SK-N-SH (cell line): ENCODE data around the gene GSG1. TPM values are rescaled to one million over a fixed set of nuclear protein-coding genes. Genes with fewer than 3 reads are reported as not detected.

Source experiments
- CTCF ChIA-PET: fragments of 300-600, 350-600 bp; formaldehyde crosslinking; extraction: SDS; loops from one replicate; lab custom pipeline; 2021; lab: Yijun Ruan, JAX
- POLR2A ChIA-PET: fragments of 350-600 bp; sonication (Branson Sonifier 250); formaldehyde crosslinking; extraction: SDS; loops from one replicate; lab custom pipeline; 2020; ENCODE audit warnings: antibody characterized with exemption, inconsistent platforms; lab: Yijun Ruan, JAX
- DNase-seq: peaks from one replicate; pipeline ENCODE4 v3.0.0; 2012
- H2AFZ ChIP-seq: fragments of 200-600 bp; sonication (generic); 2 replicates; pipeline ENCODE4 v1.8.1; 2016; ENCODE audit warnings: antibody characterized with exemption, mild to moderate bottlenecking, low read depth
- H3F3A ChIP-seq: fragments of 200-600 bp; sonication (generic); replicated peaks from 2 replicates; pipeline ENCODE3; 2016; ENCODE audit warnings: antibody characterized with exemption, mild to moderate bottlenecking; ENCODE audit not compliant: insufficient read depth
- H3K27ac ChIP-seq, 2 experiments: fragments of 200-500 bp in 1 of 2; fragments of 200-600 bp in 1 of 2; sonication (Bioruptor generic) in 1 of 2; sonication (generic), shearing (Covaris generic) in 1 of 2; 2 replicates each; pipeline versions ENCODE4 v1.5.1 to v1.6.1; 2014 to 2016; ENCODE audit warnings: low read depth in 2 of 2, inconsistent platforms in 1 of 2, low read length in 1 of 2, mild to moderate bottlenecking in 1 of 2, mixed read lengths in 1 of 2
- H3K27me3 ChIP-seq: fragments of 200-600 bp; sonication (generic), shearing (Covaris generic); 2 replicates; pipeline ENCODE4 v1.6.1; 2016; ENCODE audit warnings: mixed run types; ENCODE audit not compliant: insufficient read depth
- H3K36me3 ChIP-seq, 2 experiments: fragments of 200-500 bp in 1 of 2; fragments of 200-600 bp in 1 of 2; sonication (Bioruptor generic) in 1 of 2; sonication (generic) in 1 of 2; replicated peaks in 1 of 2; 2 replicates each; pipeline versions ENCODE3 to v1.5.1; 2014 to 2016; ENCODE audit warnings: low read length in 1 of 2, mild to moderate bottlenecking in 1 of 2; ENCODE audit not compliant: insufficient read depth in 2 of 2, control insufficient read depth in 1 of 2
- H3K4me1 ChIP-seq, 2 experiments: fragments of 200-500 bp in 1 of 2; fragments of 200-600 bp in 1 of 2; sonication (Bioruptor generic) in 1 of 2; sonication (generic), shearing (Covaris generic) in 1 of 2; 2 replicates each; pipeline versions ENCODE4 v1.5.1 to v1.6.1; 2014 to 2016; ENCODE audit warnings: low read depth in 1 of 2, low read length in 1 of 2, mixed run types in 1 of 2; ENCODE audit not compliant: insufficient read depth in 2 of 2, control insufficient read depth in 1 of 2
- H3K4me2 ChIP-seq: fragments of 200-600 bp; sonication (generic), shearing (Covaris generic); 2 replicates; pipeline ENCODE4 v1.6.1; 2017; ENCODE audit warnings: mixed run types
- H3K4me3 ChIP-seq, 2 experiments: fragments of 200-500 bp in 1 of 2; fragments of 200-600 bp in 1 of 2; sonication (Bioruptor generic) in 1 of 2; sonication (generic), shearing (Covaris generic) in 1 of 2; 2 replicates each; pipeline versions ENCODE4 v1.5.1 to v1.8.1; 2014 to 2016; ENCODE audit warnings: low read depth in 2 of 2, inconsistent platforms in 1 of 2, low read length in 1 of 2, mild to moderate bottlenecking in 1 of 2, mixed read lengths in 1 of 2, moderate library complexity in 1 of 2
- H3K79me2 ChIP-seq: fragments of 200-600 bp; sonication (generic); 2 replicates; pipeline ENCODE4 v1.8.1; 2017; ENCODE audit warnings: mild to moderate bottlenecking; ENCODE audit not compliant: insufficient read depth
- H3K9ac ChIP-seq: fragments of 200-600 bp; sonication (generic); 2 replicates; pipeline ENCODE4 v1.6.1; 2017; ENCODE audit warnings: mixed run types
- H3K9me2 ChIP-seq: fragments of 200-600 bp; sonication (generic); 2 replicates; pipeline ENCODE4 v1.6.1; 2017; ENCODE audit warnings: mixed run types
- H3K9me3 ChIP-seq: fragments of 200-600 bp; sonication (generic); 2 replicates; pipeline ENCODE4 v1.6.1; 2017; ENCODE audit warnings: mixed run types, mild to moderate bottlenecking, moderate library complexity
- H4K20me1 ChIP-seq: fragments of 200-600 bp; sonication (generic); 2 replicates; pipeline ENCODE4 v1.6.1; 2017; ENCODE audit warnings: mild to moderate bottlenecking, mixed run types; ENCODE audit not compliant: insufficient read depth
- CTCF ChIP-seq: fragments of 200-600 bp; sonication (generic); IDR thresholded peaks from 2 replicates; pipeline ENCODE4 v1.6.1; 2017; ENCODE audit warnings: antibody characterized with exemption, mild to moderate bottlenecking, moderate library complexity
- EZH2phosphoT487 ChIP-seq: fragments of 200-600 bp; sonication (generic); IDR thresholded peaks from 2 replicates; pipeline ENCODE4 v1.6.1; 2017; ENCODE audit warnings: low read depth, mixed run types, mild to moderate bottlenecking, antibody characterized with exemption, moderate library complexity, borderline replicate concordance
- FOXM1 ChIP-seq: IDR thresholded peaks from 2 replicates; pipeline ENCODE4 v1.4.0; 2012; ENCODE audit warnings: low read depth, mild to moderate bottlenecking
- GATA2 ChIP-seq: sonication (generic); formaldehyde crosslinking; IDR thresholded peaks from 2 replicates; pipeline ENCODE4 v1.5.0; 2020; ENCODE audit warnings: mild to moderate bottlenecking, missing genetic modification reagents
- NFIC ChIP-seq: IDR thresholded peaks from 2 replicates; pipeline ENCODE4 v1.4.0; 2012; ENCODE audit warnings: borderline replicate concordance
- PBX3 ChIP-seq: IDR thresholded peaks from 2 replicates; pipeline ENCODE4; 2012
- RCOR1 ChIP-seq: fragments of 150-350 bp; IDR thresholded peaks from 2 replicates; pipeline ENCODE4 v1.6.1; 2017; ENCODE audit warnings: antibody characterized with exemption, low read length
- RFX5 ChIP-seq: IDR thresholded peaks from 2 replicates; pipeline ENCODE4 v1.6.1; 2012; ENCODE audit warnings: mild to moderate bottlenecking, improper control_type of control experiment, low read length
- RXRA ChIP-seq: IDR thresholded peaks from 2 replicates; pipeline ENCODE4 v1.4.0; 2012; ENCODE audit warnings: low read depth, mild to moderate bottlenecking, borderline replicate concordance
- SMC3 ChIP-seq: IDR thresholded peaks from 2 replicates; pipeline ENCODE4 v1.6.1; 2012; ENCODE audit warnings: low read depth, low read length, improper control_type of control experiment
- TAF1 ChIP-seq: IDR thresholded peaks from 2 replicates; pipeline ENCODE4 v1.6.1; 2012; ENCODE audit warnings: low read depth, mild to moderate bottlenecking, low read length, moderate library complexity, borderline replicate concordance
- USF1 ChIP-seq: IDR thresholded peaks from 2 replicates; pipeline ENCODE4 v1.4.0; 2012; ENCODE audit warnings: low read depth, borderline replicate concordance
- WGBS: methylation state at CpG from one replicate; pipeline ENCODE4 v1.1.6; 2017; ENCODE audit warnings: low lambda C conversion rate; 5-methylcytosine and 5-hydroxymethylcytosine counted together
- polyA plus RNA-seq, 3 experiments: library from polyadenylated mRNA; depleted of rRNA; stranded (reverse); fragments of >200 nt; gene quantifications; 2 replicates each; pipeline ENCODE4 v1.2.3, GENCODE V29; 2012

Gene GSG1
- polyA plus RNA-seq, 1 of the 3 experiments (the other 2 are of a cell fraction): 0.39 TPM

DNA sequence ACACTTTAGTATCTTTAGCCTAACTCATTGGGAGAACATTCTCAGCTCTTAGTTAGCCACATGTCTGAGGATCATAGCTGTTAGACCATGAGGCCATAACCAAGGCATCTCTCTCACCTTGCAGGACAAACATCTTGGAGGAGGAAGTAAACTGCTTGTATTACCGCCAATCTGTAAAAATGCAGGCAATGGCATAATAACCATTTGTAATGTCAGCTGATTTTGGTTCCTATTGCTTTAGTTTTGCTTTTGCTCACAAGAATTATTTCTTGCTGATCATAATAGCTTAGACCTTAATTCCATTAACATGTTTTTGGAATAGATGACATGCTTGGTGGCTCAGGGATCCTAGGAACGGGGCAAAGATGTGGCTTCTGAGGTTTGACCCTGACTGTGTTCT, 16.4 kb upstream of the GSG1 start:
- Histone ChIP-seq H3K27me3 (no peaks in the 10 kb centered on the region), H2AFZ (no peak overlapping the region), H3K79me2 (no peaks in the 10 kb centered on the region), H3K4me2 (no peak overlapping the region), H3K9me3 (no peaks in the 10 kb centered on the region), H3F3A (no peaks in the 10 kb centered on the region), H3K9ac (no peak overlapping the region), H3K9me2 (no peaks in the 10 kb centered on the region), H3K4me3 (no peak overlapping the region), H4K20me1 (no peaks in the 10 kb centered on the region), H3K27ac (no peak overlapping the region), H3K4me1 (no peaks in the 10 kb centered on the region; a peak in 1 of 4 replicates), H3K36me3 (no peaks in the 10 kb centered on the region)
- 88% methylated on average over 2 of the region's 2 CpGs for WGBS
- DNase-seq: no peak
- POLR2A ChIA-PET: no interaction called here
- TF ChIP-seq USF1 (no peak), RXRA (no peak), RFX5 (no peak)
- CTCF ChIA-PET: no interaction called here

GRCh38 chr12:13117029-13117428, 13.6 kb upstream of the GSG1 start:
- 84% methylated on average over 5 of the region's 6 CpGs for WGBS
- POLR2A ChIA-PET: no interaction called here
- CTCF ChIA-PET: interaction anchor here (0.9 to 1.5 kb wide), 4 partner anchors 14 to 200 kb away, joined by 3 to 5 read pairs (median 4); no protein-coding TSS in a partner anchor

More at GRCh38 chr12:13117029-13117428, 13.6 kb upstream of the GSG1 start:
- H3K27ac ChIP-seq: no peak overlapping the region
- no peak overlapping the region for H3K4me3 ChIP-seq
- no peak for DNase-seq
- H4K20me1 ChIP-seq: no peaks in the 10 kb centered on the region
- no peak overlapping the region for H2AFZ ChIP-seq
- no peaks in the 10 kb centered on the region for H3K36me3 ChIP-seq
- TF ChIP-seq RCOR1: no peak
- TF ChIP-seq CTCF: no peak
- TF ChIP-seq EZH2phosphoT487: no peak
- no peak for TF ChIP-seq SMC3
- no peak for TF ChIP-seq FOXM1
- TF ChIP-seq TAF1: no peak
- no peak for TF ChIP-seq GATA2
- no peak for TF ChIP-seq NFIC
- TF ChIP-seq PBX3: no peak
- no peaks in the 10 kb centered on the region for H3K79me2 ChIP-seq
- no peak overlapping the region for H3K4me2 ChIP-seq
- no peak overlapping the region for H3K9ac ChIP-seq
- no peaks in the 10 kb centered on the region for H3K9me2 ChIP-seq
- H3K9me3 ChIP-seq: no peaks in the 10 kb centered on the region
- H3F3A ChIP-seq: no peaks in the 10 kb centered on the region
- no peaks in the 10 kb centered on the region for H3K27me3 ChIP-seq
- H3K4me1 ChIP-seq: no peaks in the 10 kb centered on the region
